Stomach (tissue), 9 donors: ENCODE data around the gene UCN2. TPM values are rescaled to one million over a fixed set of nuclear protein-coding genes. Genes with fewer than 3 reads are reported as not detected.

Experiments used
- DNase-seq, 2 donors: peaks; one replicate each; pipeline versions ENCODE4 v3.0.0 to v3.0.0-alpha.2; 2013 to 2019
- H3K27ac ChIP-seq, 5 donors: fragments of 200-600 bp in 4 of 5; sonication (generic) in 4 of 5; one replicate each; pipeline ENCODE4 v1.5.1; 2013 to 2019; ENCODE audit warnings: mild to moderate bottlenecking in 1 of 5, moderate library complexity in 1 of 5
- H3K27me3 ChIP-seq, 3 donors: fragments of 200-600 bp; sonication (generic); one replicate each; pipeline ENCODE4 v1.5.1; 2017 to 2019; ENCODE audit warnings: mixed run types in 1 of 3
- H3K36me3 ChIP-seq, 4 donors: fragments of 200-600 bp; sonication (generic); 1 replicate in 3 of 4; 2 replicates in 1 of 4; pipeline ENCODE4 v1.5.1; 2016 to 2019
- H3K4me1 ChIP-seq, 4 donors: fragments of 200-600 bp; sonication (generic); one replicate each; pipeline ENCODE4 v1.5.1; 2016 to 2019
- H3K4me3 ChIP-seq, 4 donors: fragments of 200-600 bp; sonication (generic) in 3 of 4; one replicate each; pipeline ENCODE4 v1.5.1; 2016 to 2019; ENCODE audit warnings: mild to moderate bottlenecking in 1 of 4
- H3K9me3 ChIP-seq, 4 donors: fragments of 200-600 bp; sonication (generic); one replicate each; pipeline ENCODE4 v1.5.1; 2016 to 2019
- CTCF ChIP-seq, 7 experiments: fragments of 450-650 bp in 4 of 7; fragments of 200-600 bp in 3 of 7; sonication (generic) in 3 of 7; IDR thresholded peaks; one replicate each; pipeline ENCODE4 v1.5.1; 2016 to 2019; ENCODE audit warnings: antibody characterized with exemption in 7 of 7, control low read depth in 2 of 7, mild to moderate bottlenecking in 1 of 7
- EP300 ChIP-seq: sonication (generic); formaldehyde crosslinking; IDR thresholded peaks from one replicate; pipeline ENCODE4 v1.6.1; 2017; ENCODE audit warnings: antibody characterized with exemption
- POLR2A ChIP-seq, 4 donors: fragments of 450-650 bp; IDR thresholded peaks; one replicate each; pipeline ENCODE4 v1.6.1; 2016; ENCODE audit warnings: antibody characterized with exemption in 4 of 4, control low read depth in 2 of 4, mild to moderate bottlenecking in 1 of 4, moderate library complexity in 1 of 4
- POLR2AphosphoS5 ChIP-seq, 3 donors: sonication (generic); formaldehyde crosslinking; IDR thresholded peaks; one replicate each; pipeline ENCODE4 v1.6.1; 2016; ENCODE audit warnings: antibody characterized with exemption in 3 of 3
- WGBS, 5 donors: extraction: QIAGEN DNeasy Blood & Tissue Kit in 3 of 5; methylation state at CpG; one replicate each; pipeline versions ENCODE4 v1.1.5 to v1.1.7; 2013 to 2018; 5-methylcytosine and 5-hydroxymethylcytosine counted together
- intact Hi-C: fragments of 100-400 bp; cut with DNase I; formaldehyde crosslinking; loops from one replicate; pipeline ENCODE4 v1.15.1; 2023; ENCODE audit warnings: low total_unique reads
- polyA plus RNA-seq, 3 donors: library from polyadenylated mRNA; stranded (reverse); fragments of 200-250 nt; gene quantifications; one replicate each; pipeline ENCODE4 v1.2.3, GENCODE V29; 2013
- total RNA-seq, 5 donors: library from RNA; depleted of rRNA; stranded (reverse); fragments of >200 nt; gene quantifications; one replicate each; pipeline versions ENCODE4 v1.1.0 to v1.2.3, GENCODE V29; 2014 to 2016
- donor health status: healthy with polysubstance abuse.
- donor health status: Bipolar disorder and iron deficiency.
- donor health status: healthy.

Gene UCN2
- total and polyA plus RNA-seq, 8 donors = 0.31 to 3.3 (median 0.48) TPM; not detected in 4

DNA sequence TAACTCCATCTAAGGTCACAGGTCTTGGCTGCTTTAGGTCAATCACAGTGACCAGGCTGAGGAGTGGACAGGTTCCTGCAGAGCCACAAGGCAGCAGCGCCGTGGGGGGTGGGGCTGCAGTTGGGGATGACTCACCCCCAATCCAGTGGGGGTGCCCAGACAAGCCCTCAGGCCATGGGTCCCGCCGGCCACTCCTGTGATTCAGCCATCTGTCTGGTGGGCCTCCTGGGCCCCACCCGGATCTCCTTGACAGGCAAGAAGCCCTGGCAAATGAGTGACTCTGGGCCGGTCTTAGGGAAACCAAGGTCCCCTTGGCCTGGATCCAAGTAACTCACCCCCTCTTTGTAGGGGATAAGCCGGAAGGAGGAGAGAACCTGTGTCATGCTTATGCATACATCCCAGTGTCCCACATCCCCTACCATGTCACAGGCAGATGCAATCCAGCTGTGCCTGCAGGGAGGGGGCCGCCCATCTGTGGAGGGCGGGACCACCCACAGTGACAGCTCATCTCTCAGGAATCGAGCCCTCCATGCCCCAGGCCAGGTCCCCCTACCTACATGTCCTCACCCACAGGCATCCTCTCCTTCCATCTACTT, 32.0 kb upstream of the UCN2 start:
- Histone ChIP-seq H3K36me3 (peaks cover 25 to 44% (median 35%) of the 10 kb centered on the region in 4 donors), H3K27me3 (peaks cover 0 to 36% (median 4%) of the 10 kb centered on the region in 3 donors), H3K4me3 (peak overlapping the region in 3 of 4 donors; percentile 34 to 40 (median 36)), H3K9me3 (no peaks in the 10 kb centered on the region), H3K27ac (peak overlapping the region in 3 of 5 donors; percentile 82 to 84 (median 83)), H3K4me1 (peaks cover 29 to 46% (median 38%) of the 10 kb centered on the region in 4 donors)
- TF ChIP-seq POLR2A (IDR thresholded peaks at IDR 0.05) = no peak
- TF ChIP-seq CTCF (IDR thresholded peaks at IDR 0.05) = no peak
- peak in 1 of 3 donors; percentile 3 for TF ChIP-seq POLR2AphosphoS5 (IDR thresholded peaks at IDR 0.05)
- TF ChIP-seq EP300 = no peak
- intact Hi-C loops = no loop called here
- peak; percentile 34 to 60 for DNase-seq
- WGBS, 5 donors = 13 to 29% (median 21%) methylated on average over 9 to 10 of the region's 10 CpGs

DNA sequence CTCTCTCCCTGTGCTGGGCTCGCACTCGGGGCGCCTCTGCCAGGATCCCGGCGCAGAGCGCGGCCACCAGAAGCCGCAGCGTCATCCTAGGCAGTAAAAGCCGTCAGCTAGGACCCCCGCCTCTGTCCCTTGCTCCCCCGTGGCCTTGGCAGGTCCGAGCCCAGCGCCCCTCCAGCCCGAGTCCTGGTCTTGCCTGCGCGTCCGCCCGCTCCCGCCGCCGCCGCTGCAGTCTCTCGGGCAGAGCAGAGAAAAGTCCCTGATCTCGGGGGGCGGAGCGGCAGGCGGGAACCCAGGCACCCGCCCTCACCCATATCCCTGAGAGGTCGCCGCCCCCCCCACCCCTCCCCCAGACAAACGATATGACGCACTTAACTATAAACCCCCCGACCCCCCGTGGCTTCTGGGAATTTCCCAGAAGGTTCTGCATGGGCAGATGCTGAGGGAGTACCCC, 31.5 kb upstream of the UCN2 start, which contains the start of gene COL7A1:
Gene COL7A1 (minus strand): TSS at position 255 of the 451 bp plus-strand sequence. CDS start 170 bp downstream, at position 85.
- peak within 1 kb of the TSS in 3 of 5 donors; percentile 82 to 84 (median 83) for H3K27ac ChIP-seq
- 1 to 6% (median 5%) methylated on average over 15 to 35 of the region's 35 CpGs for WGBS, 5 donors

GRCh38 chr3:48594417-48595049, 31.0 kb upstream of the UCN2 start:
- H3K27me3 ChIP-seq = peaks cover 0 to 38% (median 4%) of the 10 kb centered on the region in 3 donors
- H3K4me1 ChIP-seq = peaks cover 25 to 43% (median 35%) of the 10 kb centered on the region in 4 donors
- peak in 1 of 2 donors; percentile 30 for DNase-seq
- intact Hi-C loops = no loop called here
- H3K9me3 ChIP-seq = no peaks in the 10 kb centered on the region
- TF ChIP-seq EP300 (no peak), CTCF (IDR thresholded peaks at IDR 0.05) (no peak), POLR2AphosphoS5 (IDR thresholded peaks at IDR 0.05) (no peak), POLR2A (IDR thresholded peaks at IDR 0.05) (no peak)
- WGBS, 5 donors = 19 to 39% (median 28%) methylated on average over 37 to 39 of the region's 39 CpGs
- H3K36me3 ChIP-seq = peaks cover 14 to 33% (median 24%) of the 10 kb centered on the region in 4 donors
- H3K4me3 ChIP-seq = peak overlapping the region; percentile 34 to 40 (median 36)
- H3K27ac ChIP-seq = peak overlapping the region in 2 of 5 donors; percentile 40 to 83

More for the DNA sequence above, 31.5 kb upstream of the UCN2 start, which contains the start of gene COL7A1:
- peak within 1 kb of the TSS; percentile 34 to 40 (median 36) for H3K4me3 ChIP-seq
- peaks cover 29 to 46% (median 38%) of the 10 kb centered on the region in 4 donors for H3K4me1 ChIP-seq
- H3K9me3 ChIP-seq = no peaks in the 10 kb centered on the region
- H3K27me3 ChIP-seq = peaks cover 0 to 36% (median 4%) of the 10 kb centered on the region in 3 donors
- intact Hi-C loops = no loop called here
- peaks cover 20 to 39% (median 30%) of the 10 kb centered on the region in 4 donors for H3K36me3 ChIP-seq
- TF ChIP-seq CTCF (IDR thresholded peaks at IDR 0.05) = no peak
- no peak for TF ChIP-seq POLR2AphosphoS5 (IDR thresholded peaks at IDR 0.05)
- no peak for TF ChIP-seq POLR2A (IDR thresholded peaks at IDR 0.05)
- no peak for TF ChIP-seq EP300
- peak in 1 of 2 donors; percentile 56 for DNase-seq

GRCh38 chr3:48593337-48593736, 29.8 kb upstream of the UCN2 start:
- DNase-seq = no peak
- intact Hi-C loops = no loop called here
- 86 to 93% (median 92%) methylated on average over 5 to 9 of the region's 9 CpGs for WGBS, 5 donors
- H3K27ac ChIP-seq = no peak overlapping the region
- H3K4me1 ChIP-seq = peaks cover 13 to 31% (median 25%) of the 10 kb centered on the region in 4 donors
- H3K27me3 ChIP-seq = peaks cover 0 to 48% (median 4%) of the 10 kb centered on the region in 3 donors
- H3K4me3 ChIP-seq = no peak overlapping the region
- H3K9me3 ChIP-seq = no peaks in the 10 kb centered on the region
- TF ChIP-seq EP300 = no peak
- no peak for TF ChIP-seq POLR2AphosphoS5 (IDR thresholded peaks at IDR 0.05)
- no peak for TF ChIP-seq POLR2A (IDR thresholded peaks at IDR 0.05)
- TF ChIP-seq CTCF (IDR thresholded peaks at IDR 0.05) = no peak
- H3K36me3 ChIP-seq = peaks cover 2 to 21% (median 12%) of the 10 kb centered on the region in 4 donors
